PFSK-1 (cell line): ENCODE measurements around the gene PON3.

Source experiments
- FOXP2 ChIP-seq: optimal IDR thresholded peaks from 2 replicates; pipeline ENCODE3; 2011; ENCODE audit warnings: borderline replicate concordance, control low read depth, inconsistent platforms; ENCODE audit not compliant: insufficient read depth; ENCODE audit errors: extremely low read length, extremely low read depth
- POLR2AphosphoS5 ChIP-seq: IDR thresholded peaks from 2 replicates; pipeline ENCODE4 v1.6.1; 2012; ENCODE audit warnings: low read depth, mild to moderate bottlenecking, control low read depth, low read length, moderate library complexity
- REST ChIP-seq, 2 experiments: IDR thresholded peaks; 2 replicates each; pipeline versions ENCODE4 v1.6.1 to v1.8.0; 2011 to 2012; ENCODE audit warnings: low read depth in 2 of 2, low read length in 2 of 2, control low read depth in 1 of 2, inconsistent platforms in 1 of 2, mild to moderate bottlenecking in 1 of 2, moderate library complexity in 1 of 2; ENCODE audit not compliant: insufficient read depth in 1 of 2
- SIN3A ChIP-seq: IDR thresholded peaks from 2 replicates; pipeline ENCODE4 v1.6.1; 2012; ENCODE audit warnings: mild to moderate bottlenecking, low read length, moderate library complexity, borderline replicate concordance; ENCODE audit not compliant: insufficient read depth
- TAF1 ChIP-seq: IDR thresholded peaks from 2 replicates; pipeline ENCODE4 v1.6.1; 2012; ENCODE audit warnings: low read length, control low read depth, borderline replicate concordance; ENCODE audit not compliant: insufficient read depth

Gene PON3

DNA sequence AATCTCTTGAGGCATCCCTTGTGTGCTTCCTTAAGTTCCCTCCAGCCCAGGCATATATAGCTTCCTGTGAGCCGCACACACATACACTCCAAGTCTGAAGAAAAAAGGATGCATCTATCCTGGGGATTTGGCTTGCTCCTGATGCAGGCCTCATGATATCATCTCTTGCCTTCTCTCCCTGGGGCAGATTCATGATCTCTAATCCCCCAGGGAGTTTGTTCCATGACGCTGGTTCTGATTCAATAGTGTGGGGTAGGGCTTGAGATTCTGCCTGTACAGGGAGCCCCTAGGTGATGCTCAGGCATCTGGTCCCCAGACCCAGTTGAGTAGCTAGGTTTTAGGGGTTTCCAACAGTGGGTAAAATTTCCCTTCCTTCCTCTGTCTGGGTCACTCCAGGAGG lies 73.3 kb downstream of the PON3 start:
- TF ChIP-seq TAF1 (no peak), SIN3A (no peak)

DNA sequence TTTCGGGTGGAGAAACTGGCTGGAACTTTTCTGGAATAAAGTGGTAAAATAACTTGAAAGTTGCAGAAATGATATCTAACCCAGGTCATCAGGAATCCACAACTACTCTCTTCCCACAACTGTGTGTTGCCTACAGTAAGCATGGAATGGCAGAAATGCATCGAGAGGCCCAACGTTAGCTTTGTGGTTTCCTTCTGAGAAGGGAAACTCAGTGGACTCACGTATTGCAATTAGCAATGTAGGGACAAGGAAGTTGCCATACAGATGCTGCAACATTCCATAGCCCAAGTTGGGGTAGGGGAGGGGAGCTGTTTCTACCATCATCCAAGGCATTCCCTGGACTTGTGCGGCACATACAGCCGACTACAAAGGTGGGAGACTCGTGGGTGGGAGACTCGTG lies 73.8 kb downstream of the PON3 start:
- TF ChIP-seq SIN3A (no peak), FOXP2 (no peak), POLR2AphosphoS5 (no peak), TAF1 (no peak), REST (IDR thresholded peaks at IDR 0.05; ENCODE audit: insufficient read depth in 1 of 2, low read depth in 2 of 2, low read length in 2 of 2) (no peak)

DNA sequence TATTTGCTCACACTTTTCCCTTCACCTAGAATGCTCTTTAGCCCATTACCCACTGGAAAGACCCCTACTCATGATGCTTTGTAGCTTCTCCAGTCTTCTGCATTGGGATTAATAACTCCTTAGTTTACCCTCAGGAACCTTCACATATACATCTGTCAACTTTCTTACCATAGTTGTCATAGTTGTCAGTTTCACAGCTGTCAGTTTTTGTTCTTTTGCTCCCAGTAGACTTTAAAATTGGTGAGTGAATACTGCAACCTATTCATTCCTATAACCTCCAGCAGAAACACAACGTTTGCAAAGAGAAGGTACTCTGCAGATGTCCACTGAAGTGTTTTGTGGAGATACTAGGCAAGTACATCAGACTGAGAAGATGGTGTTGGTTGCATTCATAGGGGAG lies 74.5 kb downstream of the PON3 start:
- TF ChIP-seq SIN3A (no peak), TAF1 (no peak), REST (IDR thresholded peaks at IDR 0.05; ENCODE audit: insufficient read depth in 1 of 2, low read depth in 2 of 2, low read length in 2 of 2) (no peak)

DNA sequence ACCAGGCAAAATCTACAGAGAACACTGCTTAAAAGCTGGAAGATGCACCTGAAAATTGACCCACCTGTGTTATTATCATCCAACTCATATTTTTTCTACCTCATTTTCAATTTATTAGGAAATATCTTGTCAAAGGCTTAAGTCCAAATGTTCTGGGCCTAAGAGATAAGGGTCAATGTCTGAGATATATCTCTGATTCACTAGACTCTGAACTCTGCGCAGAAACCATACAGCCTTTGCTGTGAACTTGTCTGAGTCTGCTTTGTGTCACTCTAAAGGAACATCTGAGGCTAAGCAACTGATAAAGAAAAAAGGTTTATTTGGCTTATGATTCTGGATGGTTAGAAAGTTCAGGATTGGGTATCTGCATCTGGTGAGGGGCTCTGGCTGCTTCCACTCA lies 75.5 kb downstream of the PON3 start:
- TF ChIP-seq SIN3A (no peak), REST (IDR thresholded peaks at IDR 0.05; ENCODE audit: insufficient read depth in 1 of 2, low read depth in 2 of 2, low read length in 2 of 2) (no peak), POLR2AphosphoS5 (no peak)

- TF ChIP-seq FOXP2 (no peak), POLR2AphosphoS5 (no peak), REST (IDR thresholded peaks at IDR 0.05; ENCODE audit: insufficient read depth in 1 of 2, low read depth in 2 of 2, low read length in 2 of 2) (no peak)
Measured at GRCh38 chr7:95319570-95319969, 76.6 kb downstream of the PON3 start.

GRCh38 chr7:95318501-95319100 lies 77.6 kb downstream of the PON3 start:
- TF ChIP-seq TAF1 (no peak), FOXP2 (no peak), SIN3A (no peak), POLR2AphosphoS5 (no peak), REST (IDR thresholded peaks at IDR 0.05; ENCODE audit: insufficient read depth in 1 of 2, low read depth in 2 of 2, low read length in 2 of 2) (no peak)
